Colon (tissue), 2 donors: ENCODE measurements around the gene EPC1.
A peak's percentile ranks its signal among the peaks of the same experiment; 100 is the strongest.
"Not testable (repeated sequence)": the region's sequence is repeated elsewhere in the genome, so short reads cannot be mapped to it uniquely, and the experiment has no call there.

Source experiments
- FAIRE-seq: peaks from 2 replicates; lab custom pipeline; 2012; peaks lifted over from hg19 to GRCh38; lab: Jason Lieb, UNC
- donor health status: control.
- donor health status: control.

Gene EPC1

GRCh38 chr10:32273336-32273735 lies 73.6 kb downstream of the EPC1 start:
- FAIRE-seq = no peak

- FAIRE-seq = no peak
Measured at GRCh38 chr10:32271617-32272016, 75.3 kb downstream of the EPC1 start.

- FAIRE-seq = no peak
Measured at GRCh38 chr10:32269343-32270100, 77.4 kb downstream of the EPC1 start.

- no peak for FAIRE-seq
Measured at GRCh38 chr10:32268788-32269187, 78.2 kb downstream of the EPC1 start.

- FAIRE-seq = no peak
Measured at GRCh38 chr10:32266979-32267378, 80.0 kb downstream of the EPC1 start.

- FAIRE-seq = no peak
Measured at GRCh38 chr10:32266566-32266965, 80.4 kb downstream of the EPC1 start.

GRCh38 chr10:32265756-32266155 lies 81.2 kb downstream of the EPC1 start:
- no peak for FAIRE-seq

- FAIRE-seq = no peak
Measured at GRCh38 chr10:32263300-32263699, 83.7 kb downstream of the EPC1 start.

- no peak for FAIRE-seq
Measured at GRCh38 chr10:32259551-32259950, 87.4 kb downstream of the EPC1 start.

GRCh38 chr10:32256613-32257437 lies 90.1 kb downstream of the EPC1 start:
- FAIRE-seq = no peak

GRCh38 chr10:32253821-32254220 lies 93.1 kb downstream of the EPC1 start:
- FAIRE-seq = no peak

GRCh38 chr10:32253276-32253675 lies 93.7 kb downstream of the EPC1 start:
- no peak for FAIRE-seq

GRCh38 chr10:32250489-32250888 lies 96.5 kb downstream of the EPC1 start:
- not testable (repeated sequence) for FAIRE-seq

- FAIRE-seq = no peak
Measured at GRCh38 chr10:32246685-32247084, 100.3 kb downstream of the EPC1 start.

GRCh38 chr10:32245760-32246159 lies 101.2 kb downstream of the EPC1 start:
- FAIRE-seq = no peak

GRCh38 chr10:32244421-32245207 lies 102.3 kb downstream of the EPC1 start:
- FAIRE-seq = no peak

- no peak for FAIRE-seq
Measured at GRCh38 chr10:32244011-32244410, 102.9 kb downstream of the EPC1 start.

- no peak for FAIRE-seq
Measured at GRCh38 chr10:32241946-32242345, 105.0 kb downstream of the EPC1 start.

- peak; percentile 49 for FAIRE-seq
Measured at GRCh38 chr10:32240471-32240870, 106.5 kb downstream of the EPC1 start.

- no peak for FAIRE-seq
Measured at GRCh38 chr10:32239769-32240168, 107.2 kb downstream of the EPC1 start.

- no peak for FAIRE-seq
Measured at GRCh38 chr10:32237644-32238345, 109.2 kb downstream of the EPC1 start.

GRCh38 chr10:32234471-32234870 lies 112.5 kb downstream of the EPC1 start:
- FAIRE-seq = no peak
